ENCODE data around the gene ANKRD13A. TPM values are rescaled to one million over a fixed set of nuclear protein-coding genes. Genes with fewer than 3 reads are reported as not detected.

The ANKRD13A gene
- total and polyA plus RNA-seq, 2 experiments from 2014 or later, result 5.7 to 25.6 TPM

GRCh38 chr12:110058875-110059615 lies 59.8 kb downstream of the ANKRD13A start (continued):
- TF ChIP-seq ZNF462 (CRISPR knock-in tag; IDR thresholded peaks at IDR 0.05) (no peak), ZNF331 (CRISPR knock-in tag; IDR thresholded peaks at IDR 0.05; ENCODE audit: low read depth) (no peak), CTCF (conservative IDR thresholded peaks at IDR 0.05; ENCODE audit: low read depth in 2 of 2) (no peak), EZH2 (IDR thresholded peaks at IDR 0.05; ENCODE audit: low read depth, unreplicated experiment) (no peak), CREB1 (CRISPR knock-in tag; IDR thresholded peaks at IDR 0.05; ENCODE audit: low read depth) (no peak)

DNA sequence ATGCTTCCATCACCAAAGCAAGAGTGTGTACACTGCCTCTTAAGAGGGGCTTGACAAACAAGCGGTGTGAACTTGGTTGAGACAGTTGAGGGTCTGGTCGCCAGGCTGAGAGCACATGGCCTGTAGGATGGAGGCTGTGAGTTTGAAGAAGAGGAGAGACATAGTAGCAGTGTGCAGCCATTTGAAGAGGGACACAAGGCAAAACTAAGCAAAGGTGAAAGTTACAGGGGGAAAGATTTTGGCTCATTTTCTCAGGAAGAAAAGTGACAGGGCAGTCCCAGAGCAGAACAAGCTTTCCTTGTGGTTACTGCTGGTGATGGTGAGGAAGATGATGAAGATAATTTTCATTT lies 60.4 kb downstream of the ANKRD13A start:
- no peak for DNase-seq (ENCODE audit: low spot score)
- no peaks in the 10 kb centered on the region for H3K36me3 ChIP-seq (ENCODE audit: insufficient read depth)
- H2AFZ ChIP-seq, result no peak overlapping the region
- no peak for ATAC-seq
- H3K27me3 ChIP-seq (ENCODE audit: insufficient read depth), result no peaks in the 10 kb centered on the region
- Mint-ChIP-seq H3K4me1 (peaks cover 3% of the 10 kb centered on the region; the same call in 1 of the 3 replicates), H3K27ac (no peak overlapping the region), H3K4me3 (no peak overlapping the region), H3K9me3 (no peaks in the 10 kb centered on the region; the same call in 2 of the 3 replicates), H3K27me3 (ENCODE audit: insufficient read depth, low read depth, poor library complexity) (peaks cover 6% of the 10 kb centered on the region), H3K36me3 (ENCODE audit: low read depth) (no peaks in the 10 kb centered on the region)
- H3F3A ChIP-seq (replicated peaks; ENCODE audit: low read depth), result no peaks in the 10 kb centered on the region
- H4K20me1 ChIP-seq (replicated peaks; ENCODE audit: insufficient read depth), result no peaks in the 10 kb centered on the region
- H3K4me3 ChIP-seq, result no peak overlapping the region
- H3K27ac ChIP-seq (ENCODE audit: low read depth), result no peak overlapping the region
- H3K4me1 ChIP-seq (ENCODE audit: insufficient read depth), result no peaks in the 10 kb centered on the region
- H3K9me2 ChIP-seq (ENCODE audit: insufficient read depth), result no peaks in the 10 kb centered on the region
- H3K79me2 ChIP-seq (replicated peaks; ENCODE audit: insufficient read depth), result no peaks in the 10 kb centered on the region
- no peak overlapping the region for H3K4me2 ChIP-seq
- TF ChIP-seq, protein P1, sequence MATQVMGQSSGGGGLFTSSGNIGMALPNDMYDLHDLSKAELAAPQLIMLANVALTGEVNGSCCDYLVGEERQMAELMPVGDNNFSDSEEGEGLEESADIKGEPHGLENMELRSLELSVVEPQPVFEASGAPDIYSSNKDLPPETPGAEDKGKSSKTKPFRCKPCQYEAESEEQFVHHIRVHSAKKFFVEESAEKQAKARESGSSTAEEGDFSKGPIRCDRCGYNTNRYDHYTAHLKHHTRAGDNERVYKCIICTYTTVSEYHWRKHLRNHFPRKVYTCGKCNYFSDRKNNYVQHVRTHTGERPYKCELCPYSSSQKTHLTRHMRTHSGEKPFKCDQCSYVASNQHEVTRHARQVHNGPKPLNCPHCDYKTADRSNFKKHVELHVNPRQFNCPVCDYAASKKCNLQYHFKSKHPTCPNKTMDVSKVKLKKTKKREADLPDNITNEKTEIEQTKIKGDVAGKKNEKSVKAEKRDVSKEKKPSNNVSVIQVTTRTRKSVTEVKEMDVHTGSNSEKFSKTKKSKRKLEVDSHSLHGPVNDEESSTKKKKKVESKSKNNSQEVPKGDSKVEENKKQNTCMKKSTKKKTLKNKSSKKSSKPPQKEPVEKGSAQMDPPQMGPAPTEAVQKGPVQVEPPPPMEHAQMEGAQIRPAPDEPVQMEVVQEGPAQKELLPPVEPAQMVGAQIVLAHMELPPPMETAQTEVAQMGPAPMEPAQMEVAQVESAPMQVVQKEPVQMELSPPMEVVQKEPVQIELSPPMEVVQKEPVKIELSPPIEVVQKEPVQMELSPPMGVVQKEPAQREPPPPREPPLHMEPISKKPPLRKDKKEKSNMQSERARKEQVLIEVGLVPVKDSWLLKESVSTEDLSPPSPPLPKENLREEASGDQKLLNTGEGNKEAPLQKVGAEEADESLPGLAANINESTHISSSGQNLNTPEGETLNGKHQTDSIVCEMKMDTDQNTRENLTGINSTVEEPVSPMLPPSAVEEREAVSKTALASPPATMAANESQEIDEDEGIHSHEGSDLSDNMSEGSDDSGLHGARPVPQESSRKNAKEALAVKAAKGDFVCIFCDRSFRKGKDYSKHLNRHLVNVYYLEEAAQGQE (IDR thresholded peaks at IDR 0.05; ENCODE audit: unreplicated experiment), result no peak
- TF ChIP-seq NANOG (IDR thresholded peaks at IDR 0.05; ENCODE audit: borderline replicate concordance), result no peak
- TF ChIP-seq ZNF331 (CRISPR knock-in tag; IDR thresholded peaks at IDR 0.05; ENCODE audit: low read depth), result no peak
- no peak for TF ChIP-seq ZNF114 (CRISPR knock-in tag; IDR thresholded peaks at IDR 0.05)
- TF ChIP-seq CTCF (conservative IDR thresholded peaks at IDR 0.05; ENCODE audit: low read depth in 2 of 2), result no peak

Measured in GM23338 (cell line).